Activated naive CD8-positive, alpha-beta T cell (primary cell): ENCODE measurements around the gene CASP1.
"Not testable (repeated sequence)": the region's sequence is repeated elsewhere in the genome, so short reads cannot be mapped to it uniquely, and the experiment has no call there.

Experiments
- H3K27ac Mint-ChIP-seq: one replicate; pipeline ENCODE4 v1.8.0; 2021; ENCODE audit warnings: mixed read lengths
- H3K27me3 Mint-ChIP-seq: one replicate; pipeline ENCODE4 v1.8.0; 2021; ENCODE audit warnings: mixed read lengths
- H3K36me3 Mint-ChIP-seq: one replicate; pipeline ENCODE4 v1.8.0; 2021; ENCODE audit warnings: mixed read lengths
- H3K4me1 Mint-ChIP-seq: one replicate; pipeline ENCODE4 v1.8.0; 2021; ENCODE audit warnings: low read depth, mixed read lengths
- H3K4me3 Mint-ChIP-seq: one replicate; pipeline ENCODE4 v1.8.0; 2021; ENCODE audit warnings: mild to moderate bottlenecking, mixed read lengths
- H3K9me3 Mint-ChIP-seq: one replicate; pipeline ENCODE4 v1.8.0; 2021; ENCODE audit warnings: low read depth, mixed read lengths

CASP1 gene

DNA sequence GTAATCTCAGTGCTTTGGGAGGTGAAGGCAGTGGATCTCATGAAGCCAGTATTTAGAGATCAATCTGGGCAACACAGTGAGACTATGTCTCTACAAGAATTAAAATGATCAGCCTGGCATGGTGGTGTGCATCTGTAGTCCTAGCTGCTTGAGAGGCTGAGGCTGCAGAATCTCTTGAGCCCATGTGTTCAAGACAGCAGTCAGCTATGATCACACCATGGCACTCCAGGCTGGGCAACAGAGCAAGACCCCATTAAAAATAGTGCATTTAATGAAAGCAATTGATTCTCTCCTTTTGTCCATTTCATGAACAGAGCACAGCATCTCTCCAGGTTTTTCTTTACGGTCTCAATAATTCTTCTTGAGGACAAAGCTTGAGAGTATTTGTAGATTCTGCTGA is 21.5 kb upstream of the CASP1 start:
- Mint-ChIP-seq H3K4me3 (no peak overlapping the region), H3K27ac (no peak overlapping the region), H3K4me1 (no peaks in the 10 kb centered on the region)

DNA sequence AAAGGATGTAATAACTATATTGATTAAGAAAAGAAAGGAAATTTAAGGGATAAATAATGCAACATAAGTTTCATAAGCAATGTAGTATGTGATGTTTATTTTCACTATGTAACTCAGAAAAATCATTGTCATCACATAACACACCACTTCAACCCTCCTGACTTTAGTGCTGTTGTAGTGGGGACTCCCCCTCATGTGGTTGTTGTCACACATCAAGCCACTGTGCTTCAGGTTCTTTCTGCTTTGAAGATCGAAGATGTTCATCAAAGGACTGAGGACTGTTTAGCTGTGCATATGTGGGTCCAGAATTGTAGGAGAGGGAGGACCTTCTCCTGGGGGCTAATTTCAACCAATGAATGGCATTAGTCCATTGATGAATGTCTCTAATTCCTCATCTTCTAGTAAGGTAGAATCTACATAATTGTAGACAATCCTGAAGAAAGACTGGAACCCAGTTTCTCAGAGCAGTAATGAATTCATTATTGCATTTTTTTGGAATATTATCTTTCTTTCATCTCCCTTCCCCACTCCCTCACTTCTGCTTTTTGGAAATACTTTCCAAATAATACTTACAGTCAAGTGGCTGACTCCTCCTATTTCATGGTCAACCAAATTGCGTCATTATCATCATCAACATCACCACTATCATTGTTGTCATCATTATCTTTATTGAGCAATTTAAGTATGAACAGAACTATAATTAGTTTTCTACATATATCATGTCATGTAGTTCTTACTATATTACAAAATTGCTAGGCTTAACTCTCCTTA is 20.0 kb upstream of the CASP1 start:
- Mint-ChIP-seq H3K27me3 (no peaks in the 10 kb centered on the region), H3K4me1 (no peaks in the 10 kb centered on the region), H3K27ac (no peak overlapping the region), H3K9me3 (no peaks in the 10 kb centered on the region), H3K36me3 (peaks cover 3% of the 10 kb centered on the region), H3K4me3 (no peak overlapping the region)

More for the DNA sequence above, 21.5 kb upstream of the CASP1 start:
- Mint-ChIP-seq H3K36me3 (peaks cover 7% of the 10 kb centered on the region), H3K9me3 (peaks cover 5% of the 10 kb centered on the region), H3K27me3 (no peaks in the 10 kb centered on the region)

DNA sequence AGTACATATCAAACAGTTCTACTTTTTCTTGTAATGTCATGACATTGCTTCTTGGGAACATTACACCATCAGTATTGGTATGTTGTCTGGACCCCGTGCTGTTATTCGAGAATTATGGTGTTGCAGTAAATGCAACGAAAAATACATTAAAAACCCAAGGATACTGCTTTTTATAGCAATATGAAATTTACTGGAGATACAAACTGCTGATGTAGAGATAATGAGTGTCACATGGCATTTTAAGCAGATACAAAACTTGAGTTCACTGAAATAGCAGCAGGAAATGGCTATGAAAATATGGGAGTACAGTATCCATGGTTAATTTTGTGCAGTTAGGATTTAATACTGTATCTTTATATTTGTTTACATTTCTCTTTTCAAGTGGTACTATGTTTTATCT is 17.5 kb upstream of the CASP1 start:
- Mint-ChIP-seq H3K4me1 (no peaks in the 10 kb centered on the region), H3K27me3 (no peaks in the 10 kb centered on the region), H3K36me3 (peaks cover 3% of the 10 kb centered on the region), H3K27ac (no peak overlapping the region), H3K9me3 (no peaks in the 10 kb centered on the region), H3K4me3 (no peak overlapping the region)

DNA sequence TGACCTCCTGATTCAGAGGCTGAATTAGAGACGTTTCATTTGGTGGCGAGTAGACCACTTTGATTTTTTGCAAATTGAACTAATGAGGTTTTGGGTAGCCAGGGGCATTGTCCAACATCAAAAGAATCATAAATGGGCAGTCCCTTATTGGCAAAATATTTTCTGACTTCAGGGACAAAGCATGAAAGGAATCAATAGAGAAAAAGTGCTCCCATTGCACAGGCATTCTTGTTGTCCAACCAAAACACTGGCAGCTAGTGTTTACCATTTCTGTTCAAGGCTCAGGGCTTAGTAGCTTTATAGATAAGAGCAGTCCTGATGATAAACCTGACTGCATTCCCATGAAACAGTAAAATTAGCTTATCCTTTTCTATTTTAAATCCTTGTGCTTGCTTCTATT is 16.6 kb upstream of the CASP1 start:
- Mint-ChIP-seq H3K36me3 (peaks cover 3% of the 10 kb centered on the region), H3K27ac (no peak overlapping the region), H3K27me3 (no peaks in the 10 kb centered on the region), H3K4me3 (no peak overlapping the region), H3K9me3 (no peaks in the 10 kb centered on the region), H3K4me1 (peaks cover under 1% of the 10 kb centered on the region)

DNA sequence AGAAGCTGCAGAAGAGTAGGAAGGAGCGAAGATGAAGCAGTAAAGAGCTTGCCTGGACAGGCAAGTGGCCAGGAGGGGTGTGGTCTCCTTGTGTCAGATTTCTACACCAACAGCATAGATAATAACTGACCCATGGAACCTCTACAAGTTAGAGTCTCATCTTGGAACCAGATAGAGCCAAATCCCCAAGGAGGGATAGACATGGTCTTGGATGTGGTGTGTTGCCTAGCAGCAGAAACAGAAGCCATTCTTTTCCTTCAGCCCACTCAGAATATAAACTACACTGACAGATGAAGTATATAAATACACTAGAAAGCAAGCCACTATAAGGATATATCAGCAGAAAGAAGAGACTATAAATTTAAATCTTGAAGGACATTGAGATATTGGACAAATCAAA is 14.5 kb upstream of the CASP1 start:
- no peaks in the 10 kb centered on the region for H3K36me3 Mint-ChIP-seq
- H3K27ac Mint-ChIP-seq = no peak overlapping the region
- H3K27me3 Mint-ChIP-seq = no peaks in the 10 kb centered on the region
- no peak overlapping the region for H3K4me3 Mint-ChIP-seq
- peaks cover 17% of the 10 kb centered on the region for H3K4me1 Mint-ChIP-seq
- H3K9me3 Mint-ChIP-seq = no peaks in the 10 kb centered on the region

DNA sequence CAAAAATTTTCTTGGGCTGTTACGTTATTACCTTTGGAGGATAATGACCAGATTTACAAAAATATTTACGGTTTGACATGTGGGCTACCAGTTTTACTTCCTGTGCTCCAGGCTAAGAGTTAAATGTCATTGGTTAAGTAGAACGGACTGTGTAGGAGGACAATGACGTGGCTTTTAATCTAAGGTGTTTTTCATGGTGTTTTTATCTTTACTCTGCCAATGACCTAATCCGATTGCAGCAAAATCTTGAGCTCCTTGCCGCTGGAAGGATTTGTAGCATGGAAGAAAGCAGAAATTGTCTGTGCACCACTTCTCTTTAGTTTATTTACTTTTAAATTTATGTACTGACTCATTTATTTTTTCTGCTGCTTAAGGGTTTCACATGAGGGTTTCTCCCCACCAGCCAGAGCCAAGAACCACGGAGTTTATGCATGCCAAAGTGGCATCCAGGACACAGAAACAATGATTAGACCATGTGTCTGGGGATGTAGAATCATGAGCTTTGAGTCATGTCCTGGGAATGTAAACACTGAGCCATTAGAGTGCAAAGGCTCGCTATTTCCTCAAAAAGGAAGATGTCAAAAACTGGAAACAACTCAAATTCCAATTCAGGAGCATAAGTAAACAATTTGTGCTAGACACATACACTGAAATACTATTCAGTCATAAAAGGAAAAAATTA is 12.1 kb upstream of the CASP1 start:
- no peaks in the 10 kb centered on the region for H3K9me3 Mint-ChIP-seq
- H3K27me3 Mint-ChIP-seq = no peaks in the 10 kb centered on the region
- H3K4me3 Mint-ChIP-seq = no peak overlapping the region
- H3K36me3 Mint-ChIP-seq = no peaks in the 10 kb centered on the region
- no peak overlapping the region for H3K27ac Mint-ChIP-seq
- peaks cover 42% of the 10 kb centered on the region for H3K4me1 Mint-ChIP-seq

DNA sequence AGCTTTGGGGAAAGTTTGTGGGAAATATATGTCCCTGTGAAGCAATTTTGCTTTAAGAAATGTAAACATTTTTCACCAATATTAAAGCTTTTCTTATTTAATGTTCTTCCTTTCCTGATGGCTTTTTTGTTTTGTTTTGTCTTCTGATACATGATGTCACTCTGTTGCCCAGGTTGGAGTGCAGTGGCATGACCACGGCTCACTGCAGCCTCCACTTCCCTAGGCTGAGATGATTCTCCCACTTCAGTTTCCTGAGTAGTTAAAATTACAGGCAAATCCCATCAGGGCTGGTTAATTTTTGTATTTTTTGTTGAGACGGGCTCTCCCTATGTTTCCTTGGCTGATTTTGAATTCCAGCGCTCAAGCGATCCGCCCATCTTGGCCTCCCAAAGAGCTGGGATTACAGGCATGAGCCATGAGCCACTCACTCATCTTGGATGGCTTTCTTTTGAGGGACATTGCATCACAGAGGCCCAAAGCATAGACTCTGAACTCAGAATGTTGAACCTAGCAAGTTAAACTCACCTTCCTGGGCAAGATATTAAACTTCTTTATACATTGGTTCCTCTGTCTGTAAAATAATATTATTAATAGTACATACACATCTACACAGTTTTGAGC is 10.8 kb upstream of the CASP1 start:
- Mint-ChIP-seq H3K27ac (peak overlapping the region; percentile 59), H3K4me3 (peak overlapping the region; percentile 96), H3K4me1 (peaks cover 52% of the 10 kb centered on the region), H3K27me3 (no peaks in the 10 kb centered on the region), H3K9me3 (no peaks in the 10 kb centered on the region), H3K36me3 (peaks cover 8% of the 10 kb centered on the region)

DNA sequence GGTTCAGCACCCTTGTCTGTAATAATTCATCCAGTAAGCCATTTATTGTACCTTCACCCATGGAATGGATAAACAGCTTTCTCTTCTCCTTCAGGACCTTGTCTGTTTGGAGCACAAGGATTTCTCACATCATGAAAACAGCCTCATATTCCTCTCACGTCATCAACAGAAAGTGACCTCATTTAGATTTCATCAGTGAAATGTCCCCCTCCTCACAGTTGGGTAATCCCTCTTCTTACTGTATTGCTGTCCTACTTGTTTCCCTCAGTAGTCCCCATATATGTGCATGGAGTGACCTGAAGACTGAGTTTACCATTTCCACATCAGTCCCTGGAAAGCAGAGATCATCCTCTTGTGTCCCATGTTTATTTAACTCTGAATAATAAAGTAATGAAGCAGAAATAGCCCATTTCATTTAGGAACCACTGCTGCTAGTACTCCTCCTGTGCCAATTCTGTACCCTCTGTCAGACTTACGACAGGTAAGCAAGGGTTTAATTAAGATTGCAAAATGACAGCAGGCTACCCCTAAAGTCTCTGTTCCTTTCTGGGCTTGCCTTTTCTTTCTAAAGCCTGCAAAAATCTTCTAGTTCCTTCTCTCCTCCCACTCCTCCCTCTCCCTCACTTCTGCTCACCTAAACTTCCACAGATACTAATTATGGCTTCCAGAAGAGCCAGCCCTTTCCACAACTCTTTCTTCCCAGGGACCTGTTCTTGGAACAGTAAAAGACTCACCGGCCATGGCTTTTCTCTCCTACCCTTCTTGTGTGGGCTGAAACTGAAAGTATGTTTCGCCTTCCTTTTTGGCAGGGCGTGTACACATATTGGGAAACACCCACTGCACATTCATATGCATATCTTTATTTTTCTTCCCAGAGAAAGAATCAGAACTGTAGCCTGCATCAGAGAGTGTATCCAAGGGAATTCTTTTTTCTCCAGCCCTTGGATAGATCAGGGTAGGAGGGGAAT is 9.9 kb upstream of the CASP1 start, which contains the start of gene CARD16:
Gene CARD16 (minus strand): TSS at position 779 of the 968 bp plus-strand sequence. CDS start 38 bp downstream, at position 741.
- Mint-ChIP-seq H3K36me3 (peaks cover 16% of the 10 kb centered on the region), H3K4me1 (peaks cover 55% of the 10 kb centered on the region), H3K4me3 (peak within 1 kb of the TSS; percentile 96), H3K27ac (peak within 1 kb of the TSS; percentile 97)
- H3K27me3 Mint-ChIP-seq, H3K9me3 Mint-ChIP-seq: not testable (repeated sequence)

DNA sequence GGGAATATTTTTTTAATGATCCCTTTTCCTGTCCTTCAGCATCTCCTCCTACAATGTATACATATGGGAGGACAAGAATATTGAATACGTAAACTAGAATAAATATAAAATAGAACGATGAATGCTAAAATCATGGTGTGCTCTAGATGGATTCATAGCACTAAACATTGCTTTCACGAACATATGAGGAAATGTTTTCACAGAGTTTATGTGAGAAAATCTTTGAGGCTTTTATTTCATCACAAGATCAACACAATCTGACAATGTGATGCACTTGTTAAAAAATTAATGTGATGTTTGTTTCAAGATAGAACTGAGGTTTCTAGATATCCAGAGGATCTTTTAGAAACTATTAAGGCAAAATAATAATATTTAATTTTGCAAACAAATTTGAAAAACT is 7.2 kb upstream of the CASP1 start:
- Mint-ChIP-seq H3K36me3 (peaks cover 23% of the 10 kb centered on the region), H3K4me1 (peaks cover 59% of the 10 kb centered on the region), H3K4me3 (no peak overlapping the region), H3K9me3 (no peaks in the 10 kb centered on the region), H3K27me3 (no peaks in the 10 kb centered on the region), H3K27ac (no peak overlapping the region)

DNA sequence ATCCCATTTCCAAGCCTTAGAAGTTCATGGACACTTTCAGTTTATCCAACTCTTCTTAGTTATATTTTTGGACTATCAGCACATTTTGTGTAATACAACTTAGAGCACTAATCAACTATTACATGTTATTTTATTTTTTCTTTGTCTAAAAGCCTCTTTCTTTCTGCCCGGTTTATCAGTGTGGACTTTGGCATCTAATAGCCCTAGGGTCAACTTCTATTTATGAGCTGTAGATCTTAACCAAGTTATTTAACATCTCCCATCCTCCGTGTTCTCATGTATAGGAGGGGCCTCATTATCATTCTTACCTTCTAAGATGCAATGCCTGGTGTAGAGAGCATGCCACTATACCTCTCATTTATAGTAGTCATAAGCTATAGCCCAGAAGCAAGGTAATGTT is 5.8 kb upstream of the CASP1 start:
- H3K4me1 Mint-ChIP-seq = peaks cover 63% of the 10 kb centered on the region
- H3K9me3 Mint-ChIP-seq = peaks cover 4% of the 10 kb centered on the region
- no peaks in the 10 kb centered on the region for H3K27me3 Mint-ChIP-seq
- no peak overlapping the region for H3K4me3 Mint-ChIP-seq
- H3K36me3 Mint-ChIP-seq = peaks cover 29% of the 10 kb centered on the region
- no peak overlapping the region for H3K27ac Mint-ChIP-seq

DNA sequence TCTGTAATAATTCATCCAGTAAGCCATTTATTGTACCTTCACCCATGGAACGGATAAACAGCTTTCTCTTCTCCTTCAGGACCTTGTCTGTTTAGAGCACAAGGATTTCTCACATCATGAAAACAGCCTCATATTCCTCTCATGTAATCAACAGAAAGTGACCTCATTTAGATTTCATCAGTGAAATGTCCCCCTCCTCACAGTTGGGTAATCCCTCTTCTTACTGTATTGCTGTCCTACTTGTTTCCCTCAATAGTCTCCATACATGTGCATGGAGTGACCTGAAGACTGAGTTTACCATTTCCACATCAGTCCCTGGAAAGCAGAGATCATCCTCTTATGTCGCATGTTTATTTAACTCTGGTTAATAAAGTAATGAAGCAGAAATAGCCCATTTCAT is 556 bp downstream of the CASP1 start:
- not testable (repeated sequence) for H3K27me3 Mint-ChIP-seq, H3K9me3 Mint-ChIP-seq
- peaks cover 28% of the 10 kb centered on the region for H3K36me3 Mint-ChIP-seq
- H3K4me1 Mint-ChIP-seq = peaks cover 56% of the 10 kb centered on the region
- H3K4me3 Mint-ChIP-seq = peak overlapping the region; percentile 95
- peak overlapping the region; percentile 97 for H3K27ac Mint-ChIP-seq

DNA sequence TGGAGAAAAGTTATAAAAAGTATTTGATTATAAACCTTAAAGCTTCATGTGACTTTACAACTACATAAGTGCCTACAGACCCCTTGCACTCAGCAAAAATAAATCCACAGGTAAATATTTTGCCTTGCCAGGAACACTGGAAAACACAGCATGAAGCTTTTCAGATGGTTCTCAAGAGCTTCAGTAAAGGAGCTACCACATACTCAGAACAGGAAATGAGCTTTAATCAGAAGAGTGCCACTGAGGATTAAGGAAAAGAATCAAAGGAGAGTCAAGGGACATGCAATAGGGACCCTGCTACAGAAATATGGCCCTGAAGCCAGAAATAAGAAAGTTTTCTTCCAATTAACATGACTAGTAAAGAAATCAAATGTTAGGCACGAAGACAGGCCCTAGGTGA is 1.2 kb downstream of the CASP1 start:
- Mint-ChIP-seq H3K27ac (peak overlapping the region; percentile 97), H3K27me3 (no peaks in the 10 kb centered on the region), H3K36me3 (peaks cover 32% of the 10 kb centered on the region), H3K4me3 (peak overlapping the region; percentile 95), H3K9me3 (peaks cover 4% of the 10 kb centered on the region), H3K4me1 (peaks cover 59% of the 10 kb centered on the region)

DNA sequence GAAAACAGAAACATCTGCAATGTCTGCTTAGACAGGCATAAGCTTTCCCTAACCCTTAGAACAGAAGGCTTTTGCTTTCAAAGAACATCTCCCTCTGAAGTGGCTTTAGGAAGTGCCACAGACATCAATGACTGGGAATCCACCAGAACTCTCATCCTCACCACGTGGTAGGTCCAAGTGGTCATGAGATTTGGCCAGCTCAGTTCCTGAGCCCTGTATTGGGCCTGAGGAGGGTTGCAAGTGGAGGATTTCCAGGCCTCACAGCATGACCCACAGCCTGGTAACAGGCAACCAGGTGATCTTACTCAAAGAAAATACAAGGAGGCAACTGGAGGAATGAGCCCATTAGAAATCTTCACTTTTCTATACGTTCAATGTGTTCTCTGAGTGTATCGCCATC is 1.6 kb downstream of the CASP1 start:
- peak overlapping the region; percentile 97 for H3K27ac Mint-ChIP-seq
- peaks cover 62% of the 10 kb centered on the region for H3K4me1 Mint-ChIP-seq
- H3K9me3 Mint-ChIP-seq = peaks cover 4% of the 10 kb centered on the region
- no peaks in the 10 kb centered on the region for H3K27me3 Mint-ChIP-seq
- peaks cover 35% of the 10 kb centered on the region for H3K36me3 Mint-ChIP-seq
- peak overlapping the region; percentile 95 for H3K4me3 Mint-ChIP-seq

DNA sequence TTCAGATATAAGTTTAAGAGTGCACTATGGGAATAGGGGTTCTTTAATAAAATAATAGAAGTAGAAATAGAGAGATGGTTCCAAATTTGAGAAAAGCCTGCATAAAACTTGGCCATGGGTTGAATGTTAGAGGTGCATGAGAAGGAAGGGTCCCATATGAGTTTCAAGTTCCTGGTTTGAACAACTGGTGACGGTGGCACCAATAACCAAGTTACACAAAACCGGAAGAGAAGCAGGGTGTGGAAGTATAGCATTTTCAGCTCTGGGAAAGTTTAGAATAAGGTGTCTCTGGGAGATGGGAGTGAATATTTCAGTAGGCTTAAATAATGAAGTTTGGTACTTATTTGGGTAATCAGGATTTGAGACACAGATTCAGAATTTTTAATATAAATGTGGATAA is 2.4 kb downstream of the CASP1 start:
- Mint-ChIP-seq H3K27ac (peak overlapping the region; percentile 36), H3K36me3 (peaks cover 34% of the 10 kb centered on the region), H3K4me1 (peaks cover 65% of the 10 kb centered on the region), H3K4me3 (peak overlapping the region; percentile 95), H3K27me3 (no peaks in the 10 kb centered on the region), H3K9me3 (peaks cover 4% of the 10 kb centered on the region)
